H9 (cell line): ENCODE results near the gene LMCD1. TPM values are rescaled to one million over a fixed set of nuclear protein-coding genes. Genes with fewer than 3 reads are reported as not detected.

Experiments used
- DNase-seq: peaks from one replicate; pipeline ENCODE4 v3.0.0-alpha.2; 2017
- H2AFZ ChIP-seq: one replicate; pipeline ENCODE4 v1.6.1; 2013; ENCODE audit warnings: mild to moderate bottlenecking, low read length, control low read depth, moderate library complexity
- H2AK5ac ChIP-seq: 2 replicates; pipeline ENCODE4 v1.6.1; 2013; ENCODE audit warnings: low read length, control low read depth, mixed read lengths; ENCODE audit not compliant: insufficient read length
- H2BK120ac ChIP-seq: one replicate; pipeline ENCODE4 v1.6.1; 2013; ENCODE audit warnings: low read depth, mild to moderate bottlenecking, low read length, control low read depth, inconsistent platforms; ENCODE audit not compliant: poor library complexity, severe bottlenecking
- H2BK12ac ChIP-seq: 2 replicates; pipeline ENCODE4 v1.6.1; 2013; ENCODE audit warnings: low read length, control low read depth, mixed read lengths, low read depth; ENCODE audit not compliant: insufficient read length
- H2BK15ac ChIP-seq: 2 replicates; pipeline ENCODE4 v1.6.1; 2013; ENCODE audit warnings: low read depth, low read length, control low read depth
- H2BK20ac ChIP-seq: one replicate; pipeline ENCODE4 v1.6.1; 2013; ENCODE audit warnings: low read depth, mild to moderate bottlenecking, low read length, control low read depth, inconsistent platforms; ENCODE audit not compliant: poor library complexity, severe bottlenecking
- H2BK5ac ChIP-seq: 2 replicates; pipeline ENCODE4 v1.6.1; 2013; ENCODE audit warnings: low read length, control low read depth, mixed read lengths; ENCODE audit not compliant: insufficient read length
- H3K14ac ChIP-seq: 2 replicates; pipeline ENCODE4 v1.6.1; 2013; ENCODE audit warnings: low read length, control low read depth; ENCODE audit not compliant: insufficient read depth
- H3K18ac ChIP-seq: 2 replicates; pipeline ENCODE4 v1.6.1; 2013; ENCODE audit warnings: low read depth, mild to moderate bottlenecking, mixed read lengths, low read length, control low read depth; ENCODE audit not compliant: insufficient read length
- H3K23ac ChIP-seq: 2 replicates; pipeline ENCODE4 v1.6.1; 2013; ENCODE audit warnings: low read length, control low read depth, mixed read lengths, low read depth; ENCODE audit not compliant: insufficient read length
- H3K23me2 ChIP-seq: 2 replicates; pipeline ENCODE4 v1.6.1; 2013; ENCODE audit warnings: low read depth, mild to moderate bottlenecking, mixed read lengths, low read length, control low read depth; ENCODE audit not compliant: insufficient read length, poor library complexity, severe bottlenecking
- H3K27ac ChIP-seq: 2 replicates; pipeline ENCODE4 v1.5.1; 2013; ENCODE audit warnings: low read length, control low read depth, mixed read lengths, low read depth; ENCODE audit not compliant: insufficient read length
- H3K27me3 ChIP-seq: 2 replicates; pipeline ENCODE4 v1.6.1; 2013; ENCODE audit warnings: low read length, control low read depth, inconsistent platforms; ENCODE audit not compliant: insufficient read depth
- H3K4ac ChIP-seq: 2 replicates; pipeline ENCODE4 v1.6.1; 2013; ENCODE audit warnings: low read depth, mild to moderate bottlenecking, control low read depth, inconsistent platforms, low read length, moderate library complexity
- H3K4me1 ChIP-seq: 2 replicates; pipeline ENCODE4 v1.6.1; 2013; ENCODE audit warnings: low read length, control low read depth, inconsistent platforms; ENCODE audit not compliant: insufficient read depth
- H3K4me2 ChIP-seq: 2 replicates; pipeline ENCODE4 v1.6.1; 2013; ENCODE audit warnings: low read length, control low read depth, mixed read lengths; ENCODE audit not compliant: insufficient read length, insufficient read depth
- H3K56ac ChIP-seq: 2 replicates; pipeline ENCODE4 v1.6.1; 2013; ENCODE audit warnings: low read depth, mild to moderate bottlenecking, mixed read lengths, low read length, control low read depth; ENCODE audit not compliant: insufficient read length
- H3K79me1 ChIP-seq: 2 replicates; pipeline ENCODE4 v1.6.1; 2013; ENCODE audit warnings: low read depth, mild to moderate bottlenecking, moderate library complexity, low read length, control low read depth, inconsistent platforms; ENCODE audit not compliant: insufficient read depth, poor library complexity, severe bottlenecking
- H3K79me2 ChIP-seq: 2 replicates; pipeline ENCODE4 v1.6.1; 2013; ENCODE audit warnings: low read length, control low read depth, inconsistent platforms; ENCODE audit not compliant: insufficient read depth
- H3K9ac ChIP-seq: 2 replicates; pipeline ENCODE4 v1.6.1; 2013; ENCODE audit warnings: low read length, control low read depth, mixed read lengths; ENCODE audit not compliant: insufficient read length; ENCODE audit errors: extremely low read depth
- H3K9me3 ChIP-seq: one replicate; pipeline ENCODE4 v1.6.1; 2013; ENCODE audit warnings: low read depth, low read length, inconsistent platforms; ENCODE audit not compliant: control insufficient read depth
- H3T11ph ChIP-seq: one replicate; pipeline ENCODE4 v1.6.1; 2013; ENCODE audit warnings: mild to moderate bottlenecking, low read length, control low read depth, inconsistent platforms
- H4K20me1 ChIP-seq: one replicate; pipeline ENCODE4 v1.6.1; 2013; ENCODE audit not compliant: control insufficient read depth, insufficient read length, insufficient read depth
- H4K5ac ChIP-seq: 2 replicates; pipeline ENCODE4 v1.6.1; 2013; ENCODE audit warnings: low read depth, mild to moderate bottlenecking, mixed read lengths, low read length, control low read depth; ENCODE audit not compliant: insufficient read length
- H4K8ac ChIP-seq: replicated peaks from 2 replicates; pipeline ENCODE4 v1.6.1; 2013; ENCODE audit warnings: low read length, control low read depth, mixed read lengths, low read depth; ENCODE audit not compliant: insufficient read length
- H4K91ac ChIP-seq: 2 replicates; pipeline ENCODE4 v1.6.1; 2013; ENCODE audit warnings: low read depth, mild to moderate bottlenecking, moderate library complexity, mixed read lengths, low read length, control low read depth; ENCODE audit not compliant: insufficient read length
- H3K27ac Mint-ChIP-seq, 3 experiments: 2 replicates in 2 of 3; 3 replicates in 1 of 3; pipeline ENCODE4 v1.8.0; 2020 to 2021; ENCODE audit warnings: mixed read lengths in 3 of 3, mild to moderate bottlenecking in 1 of 3, moderate library complexity in 1 of 3
- H3K27me3 Mint-ChIP-seq: 2 replicates; pipeline ENCODE4 v1.8.0; 2021; ENCODE audit warnings: low read depth, mild to moderate bottlenecking, moderate library complexity, mixed read lengths
- H3K36me3 Mint-ChIP-seq, 3 experiments: 2 replicates in 2 of 3; 3 replicates in 1 of 3; pipeline ENCODE4 v1.8.0; 2020 to 2021; ENCODE audit warnings: low read depth in 3 of 3, mixed read lengths in 3 of 3; ENCODE audit not compliant: insufficient read depth in 1 of 3
- H3K4me1 Mint-ChIP-seq, 2 experiments: 2 replicates each; pipeline ENCODE4 v1.8.0; 2020; ENCODE audit warnings: mixed read lengths in 2 of 2
- H3K4me3 Mint-ChIP-seq, 2 experiments: 2 replicates in 1 of 2; 3 replicates in 1 of 2; pipeline ENCODE4 v1.8.0; 2020 to 2021; ENCODE audit warnings: mild to moderate bottlenecking in 2 of 2, mixed read lengths in 2 of 2, moderate library complexity in 1 of 2
- H3K9me3 Mint-ChIP-seq, 2 experiments: 2 replicates in 1 of 2; 3 replicates in 1 of 2; pipeline ENCODE4 v1.8.0; 2020; ENCODE audit warnings: mild to moderate bottlenecking in 2 of 2, mixed read lengths in 2 of 2, moderate library complexity in 1 of 2
- CTCF ChIP-seq: fragments of 200-600 bp; sonication (generic); conservative IDR thresholded peaks from 3 replicates; pipeline ENCODE4 v1.8.0; 2021; ENCODE audit warnings: antibody characterized with exemption, mild to moderate bottlenecking
- WGBS: extraction: QIAGEN DNeasy Blood & Tissue Kit; methylation state at CpG from one replicate; pipeline ENCODE4 v1.1.7; 2013; ENCODE audit warnings: missing lambda C conversion rate, low lambda C conversion rate, mixed read lengths; ENCODE audit not compliant: insufficient read length; ENCODE audit errors: extremely low coverage; 5-methylcytosine and 5-hydroxymethylcytosine counted together
- total RNA-seq: library from RNA; stranded (reverse); gene quantifications from 2 replicates; pipeline ENCODE4 v1.2.1, GENCODE V29; 2021

The LMCD1 gene
- total RNA-seq, 1 experiment from 2014 or later = 19.2 TPM

- Histone ChIP-seq H3K9me3 (no peaks in the 10 kb centered on the region), H3K27me3 (no peaks in the 10 kb centered on the region), H2BK5ac (no peak overlapping the region), H3K14ac (no peak overlapping the region), H4K91ac (no peak overlapping the region), H3K79me2 (no peaks in the 10 kb centered on the region), H2BK12ac (no peak overlapping the region), H3K27ac (no peak overlapping the region), H3K4me2 (no peak overlapping the region), H4K5ac (no peak overlapping the region), H2AFZ (no peak overlapping the region), H4K8ac (no peak overlapping the region), H2BK15ac (no peak overlapping the region), H3K23me2 (no peaks in the 10 kb centered on the region), H4K20me1 (no peaks in the 10 kb centered on the region), H3K79me1 (no peaks in the 10 kb centered on the region), H3T11ph (no peak overlapping the region), H3K4me1 (no peaks in the 10 kb centered on the region), H3K56ac (no peak overlapping the region), H2AK5ac (no peak overlapping the region), H3K9ac (no peak overlapping the region), H3K18ac (no peak overlapping the region), H2BK20ac (no peak overlapping the region), H3K23ac (no peak overlapping the region), H2BK120ac (no peak overlapping the region), H3K4ac (no peak overlapping the region)
- H3K9me3 Mint-ChIP-seq = no peaks in the 10 kb centered on the region
- WGBS = no CpG with 5 or more reads among the region's 3 CpGs
- H3K27me3 Mint-ChIP-seq = no peaks in the 10 kb centered on the region
- DNase-seq = no peak
- peaks cover 3 to 30% (median 15%) of the 10 kb centered on the region in 3 experiments; a peak in 5 of 7 replicates for H3K36me3 Mint-ChIP-seq
- TF ChIP-seq CTCF = no peak
- H3K4me3 Mint-ChIP-seq = no peak overlapping the region
- no peaks in the 10 kb centered on the region for H3K4me1 Mint-ChIP-seq
- no peak overlapping the region for H3K27ac Mint-ChIP-seq
These were observed 69.6 kb downstream of the LMCD1 start for GRCh38 chr3:8571256-8571655.
